GM12878 (cell line): ENCODE measurements around the gene BPI. TPM values are rescaled to one million over a fixed set of nuclear protein-coding genes. Genes with fewer than 3 reads are reported as not detected.

ENCODE experiments used
- ATAC-seq: fragments of 200-7000 bp; cut with Tn5 transposase; 3 replicates; pipeline ENCODE4 v1.9.1; 2020; ENCODE audit warnings: mild to moderate bottlenecking, moderate library complexity
- BruUV-seq: library from RNA; stranded (reverse); fragments of 400-500 nt; replicated peaks from 2 replicates; lab custom pipeline; 2021; lab: Mats Ljungman, UMichigan
- CTCF ChIA-PET: fragments of 300-600 bp; sonication (Branson Sonifier 250); formaldehyde crosslinking; extraction: SDS; loops from one replicate; lab custom pipeline; 2021; ENCODE audit warnings: inconsistent platforms; lab: Yijun Ruan, JAX
- POLR2A ChIA-PET: fragments of 350-600 bp; formaldehyde crosslinking; extraction: SDS; loops from one replicate; lab custom pipeline; 2021; ENCODE audit warnings: inconsistent platforms; lab: Charles Lee
- RAD21 ChIA-PET: fragments of 300-600 bp; sonication (Branson Sonifier 250); formaldehyde crosslinking; loops from one replicate; lab custom pipeline; 2023; ENCODE audit warnings: antibody characterized with exemption; ENCODE audit not compliant: unreplicated experiment; lab: Charles Lee
- SMC1A ChIA-PET: fragments of 300-600 bp; sonication (Branson Sonifier 250); formaldehyde crosslinking; loops from one replicate; lab custom pipeline; 2023; ENCODE audit not compliant: unreplicated experiment, uncharacterized antibody; lab: Charles Lee
- DNase-seq: peaks from one replicate; pipeline ENCODE4 v3.0.0-alpha.2; 2011; ENCODE audit warnings: low read depth, low spot score
- FAIRE-seq: peaks from 3 replicates; lab custom pipeline; 2011; peaks lifted over from hg19 to GRCh38; lab: Jason Lieb, UNC
- H2AFZ ChIP-seq: 2 replicates; pipeline ENCODE4 v1.6.0; 2011; ENCODE audit warnings: low read depth, low read length, control low read depth; ENCODE audit not compliant: control insufficient read depth
- H3K27ac ChIP-seq: 2 replicates; pipeline ENCODE4 v1.5.1; 2011; ENCODE audit warnings: control low read depth; ENCODE audit not compliant: control insufficient read depth, insufficient read depth
- H3K27me3 ChIP-seq, 2 experiments: replicated peaks in 1 of 2; 2 replicates each; pipeline versions ENCODE4 v1.6.0 to v1.6.1; 2011; ENCODE audit warnings: low read length in 1 of 2; ENCODE audit not compliant: control insufficient read depth in 2 of 2, insufficient read depth in 2 of 2
- H3K36me3 ChIP-seq, 2 experiments: 2 replicates each; pipeline ENCODE4 v1.5.1; 2011; ENCODE audit warnings: low read length in 1 of 2; ENCODE audit not compliant: control insufficient read depth in 2 of 2, insufficient read depth in 2 of 2
- H3K4me1 ChIP-seq: 2 replicates; pipeline ENCODE4 v1.6.1; 2011; ENCODE audit warnings: mild to moderate bottlenecking, low read length, moderate library complexity, mixed read lengths; ENCODE audit not compliant: control insufficient read depth, insufficient read depth
- H3K4me2 ChIP-seq: 2 replicates; pipeline ENCODE4 v1.6.0; 2011; ENCODE audit warnings: control low read depth; ENCODE audit not compliant: control insufficient read depth, insufficient read depth
- H3K4me3 ChIP-seq: fragments of 200-600 bp; sonication (generic); 2 replicates; pipeline ENCODE4 v1.5.1; 2016
- H3K79me2 ChIP-seq: 2 replicates; pipeline ENCODE4 v1.6.0; 2011; ENCODE audit warnings: low read length; ENCODE audit not compliant: control insufficient read depth, insufficient read depth
- H3K9ac ChIP-seq: 2 replicates; pipeline ENCODE4 v1.8.0; 2011; ENCODE audit warnings: low read length, control low read depth, mixed read lengths; ENCODE audit not compliant: control insufficient read depth, insufficient read depth
- H3K9me3 ChIP-seq: replicated peaks from 3 replicates; pipeline ENCODE4 v1.5.1; 2011; ENCODE audit warnings: mild to moderate bottlenecking, low read length; ENCODE audit not compliant: control insufficient read depth, insufficient read depth
- H4K20me1 ChIP-seq: 2 replicates; pipeline ENCODE4 v1.6.0; 2011; ENCODE audit not compliant: control insufficient read depth, insufficient read depth
- CEBPB ChIP-seq, 2 experiments: fragments of 150-350 bp in 1 of 2; IDR thresholded peaks; 2 replicates each; pipeline ENCODE4 v1.6.1; 2012 to 2014; ENCODE audit warnings: low read depth in 2 of 2, low read length in 2 of 2, borderline replicate concordance in 1 of 2, inconsistent platforms in 1 of 2
- E2F4 ChIP-seq: IDR thresholded peaks from 2 replicates; pipeline ENCODE4 v1.6.1; 2012; ENCODE audit warnings: low read depth, low read length, improper control_type of control experiment
- JUNB ChIP-seq: IDR thresholded peaks from 2 replicates; pipeline ENCODE4 v1.6.1; 2016; ENCODE audit warnings: antibody characterized with exemption, mild to moderate bottlenecking
- JUND ChIP-seq: IDR thresholded peaks from 2 replicates; pipeline ENCODE4 v1.6.1; 2012; ENCODE audit warnings: low read depth, mild to moderate bottlenecking, low read length, improper control_type of control experiment, moderate library complexity
- RELA ChIP-seq: fragments of 450-650 bp; IDR thresholded peaks from 2 replicates; pipeline ENCODE4 v1.8.0; 2014; ENCODE audit warnings: borderline replicate concordance; ENCODE audit not compliant: partially characterized antibody
- SIN3A ChIP-seq: IDR thresholded peaks from 2 replicates; pipeline ENCODE4 v1.6.1; 2012; ENCODE audit warnings: low read depth, low read length, improper control_type of control experiment
- SMAD1 ChIP-seq: fragments of 450-650 bp; IDR thresholded peaks from 2 replicates; pipeline ENCODE4 v1.6.1; 2018; ENCODE audit warnings: mild to moderate bottlenecking, low read depth; ENCODE audit not compliant: partially characterized antibody
- TARDBP ChIP-seq: IDR thresholded peaks from 2 replicates; pipeline ENCODE4 v1.6.1; 2016; ENCODE audit warnings: borderline replicate concordance
- WGBS: methylation state at CpG from one replicate; pipeline ENCODE4 v1.1.6; 2016; ENCODE audit warnings: low lambda C conversion rate; ENCODE audit not compliant: insufficient replicate concordance, insufficient coverage; ENCODE audit errors: missing lambda C conversion rate; 5-methylcytosine and 5-hydroxymethylcytosine counted together
- in situ Hi-C: fragments of 300-500 bp; cut with MboI; formaldehyde crosslinking; loops from 9 replicates; pipeline ENCODE4 v1.14.3; 2018; ENCODE audit warnings: mixed read lengths
- intact Hi-C: fragments of 100-400 bp; cut with micrococcal nuclease; formaldehyde crosslinking; loops from one replicate; pipeline ENCODE4 v1.14.2; 2022; ENCODE audit not compliant: unreplicated experiment
- polyA plus RNA-seq, 11 experiments: library from polyadenylated mRNA; depleted of rRNA in 4 of 11; unstranded in 6 of 11; stranded (reverse) in 5 of 11; fragments of >200 nt; fragmentation: Nextera tagmentation in 4 of 11; fragmentation: Illumina TruSeq in 1 of 11; extraction: Ambion mirVana in 4 of 11; extraction: Trizol in 1 of 11; gene quantifications; 1 replicate in 1 of 11; 2 replicates in 10 of 11; pipeline versions ENCODE4 v1.2.1 to v1.2.3, GENCODE V29; 2011 to 2016; ENCODE audit warnings: inconsistent platforms in 2 of 11, missing spikeins in 2 of 11, low read depth in 1 of 11
- total RNA-seq, 4 experiments: library from RNA; depleted of rRNA in 3 of 4; stranded (reverse); fragments of >200 nt in 3 of 4; fragmentation: Illumina TruSeq in 1 of 4; extraction: Trizol in 1 of 4; gene quantifications; 2 replicates each; pipeline versions ENCODE4 v1.2.1 to v1.2.3, GENCODE V29; 2013 to 2021
- TF ChIP-seq, protein P1 (sequence below): fragments of 450-650 bp; IDR thresholded peaks from 2 replicates; pipeline ENCODE4 v1.6.1; 2014; ENCODE audit warnings: mild to moderate bottlenecking
- TF ChIP-seq, protein P2 (sequence below): fragments of 450-650 bp; IDR thresholded peaks from 2 replicates; pipeline ENCODE4 v1.6.1; 2018; ENCODE audit warnings: borderline replicate concordance, mild to moderate bottlenecking; ENCODE audit not compliant: partially characterized antibody

Gene BPI
- total and polyA plus RNA-seq, 10 of the 15 experiments (the other 5 are each of a cell fraction or from before 2014, with no cell fraction given): not detected

DNA sequence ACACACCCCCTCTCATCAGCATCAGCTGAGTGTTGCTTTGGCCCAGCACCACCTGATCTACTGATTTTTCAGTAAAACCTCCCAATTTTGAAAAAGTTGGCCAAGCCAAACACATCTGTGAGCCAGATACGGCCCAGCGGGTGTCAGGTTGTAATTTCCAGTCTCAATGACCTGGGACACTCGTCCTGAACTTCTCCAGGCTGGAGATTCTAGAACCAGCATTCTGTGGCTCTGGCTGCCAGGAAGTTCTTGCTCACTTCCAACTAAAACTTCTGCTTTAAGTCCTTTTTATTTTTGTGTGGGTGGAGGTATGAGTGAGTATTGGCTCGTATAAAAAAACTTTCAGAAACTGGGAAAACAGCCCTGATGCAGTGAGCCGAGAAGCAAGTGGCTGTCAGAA, 48.6 kb upstream of the BPI start:
- SMC1A ChIA-PET: interaction anchor here (1.1 kb wide), 1 partner anchor 10 kb away, joined by 3 read pairs; no protein-coding TSS in a partner anchor

DNA sequence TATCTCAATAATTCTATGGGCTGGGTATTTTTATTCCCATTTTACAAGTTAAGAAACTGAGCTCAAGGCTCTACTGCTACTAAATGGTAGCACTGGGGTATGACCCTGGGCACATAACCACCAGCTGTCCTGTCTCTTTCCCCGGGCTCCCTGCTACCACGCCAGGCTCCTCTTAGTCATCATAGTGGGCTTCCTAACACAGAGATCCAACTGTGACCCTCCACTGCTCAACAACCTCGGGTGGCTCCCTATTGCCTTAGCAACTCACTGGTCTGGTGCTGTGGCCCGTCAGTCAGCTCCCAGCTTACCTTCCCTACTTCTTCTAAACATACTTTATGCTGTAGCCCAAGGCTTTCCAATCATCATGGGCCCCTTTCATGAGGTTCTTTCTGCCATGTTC, 47.9 kb upstream of the BPI start:
- Histone ChIP-seq H3K36me3 (no peaks in the 10 kb centered on the region), H2AFZ (no peak overlapping the region), H4K20me1 (no peaks in the 10 kb centered on the region), H3K4me2 (no peak overlapping the region), H3K9me3 (no peaks in the 10 kb centered on the region), H3K27ac (no peak overlapping the region), H3K4me3 (no peak overlapping the region), H3K79me2 (no peaks in the 10 kb centered on the region), H3K4me1 (no peaks in the 10 kb centered on the region), H3K27me3 (peaks cover 5 to 8% of the 10 kb centered on the region in 2 experiments; a peak in 2 of 4 replicates), H3K9ac (no peak overlapping the region)
- SMC1A ChIA-PET: interaction anchor here (1.1 kb wide), 1 partner anchor 9 kb away, joined by 3 read pairs; no protein-coding TSS in a partner anchor
- intact Hi-C loops (no loop called here), in situ Hi-C loops (no loop called here)
- DNase-seq: no peak
- TF ChIP-seq SIN3A: no peak
- TF ChIP-seq, protein P1, sequence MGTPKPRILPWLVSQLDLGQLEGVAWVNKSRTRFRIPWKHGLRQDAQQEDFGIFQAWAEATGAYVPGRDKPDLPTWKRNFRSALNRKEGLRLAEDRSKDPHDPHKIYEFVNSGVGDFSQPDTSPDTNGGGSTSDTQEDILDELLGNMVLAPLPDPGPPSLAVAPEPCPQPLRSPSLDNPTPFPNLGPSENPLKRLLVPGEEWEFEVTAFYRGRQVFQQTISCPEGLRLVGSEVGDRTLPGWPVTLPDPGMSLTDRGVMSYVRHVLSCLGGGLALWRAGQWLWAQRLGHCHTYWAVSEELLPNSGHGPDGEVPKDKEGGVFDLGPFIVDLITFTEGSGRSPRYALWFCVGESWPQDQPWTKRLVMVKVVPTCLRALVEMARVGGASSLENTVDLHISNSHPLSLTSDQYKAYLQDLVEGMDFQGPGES: no peak
- no peak for TF ChIP-seq E2F4
- no peak for TF ChIP-seq TARDBP
- TF ChIP-seq JUND: no peak
- TF ChIP-seq CEBPB (IDR thresholded peaks at IDR 0.05; ENCODE audit: borderline replicate concordance in 1 of 2, low read depth in 2 of 2, low read length in 2 of 2): no peak
- POLR2A ChIA-PET: no interaction called here
- no TSS peak for BruUV-seq
- no peak for FAIRE-seq
- no peak for ATAC-seq
- RAD21 ChIA-PET: no interaction called here
- WGBS: 8% methylated on average over 4 of the region's 4 CpGs
- CTCF ChIA-PET: no interaction called here

More for the DNA sequence above, 48.6 kb upstream of the BPI start:
- POLR2A ChIA-PET: no interaction called here
- RAD21 ChIA-PET: no interaction called here
- WGBS: 42% methylated on average over 5 of the region's 5 CpGs
- intact Hi-C loops: no loop called here
- ATAC-seq (no peak), DNase-seq (no peak), FAIRE-seq (no peak)
- Histone ChIP-seq H3K4me1 (no peaks in the 10 kb centered on the region), H3K27me3 (peaks cover 5 to 6% of the 10 kb centered on the region in 2 experiments; a peak in 2 of 4 replicates), H3K27ac (no peak overlapping the region), H3K9ac (no peak overlapping the region), H3K79me2 (no peaks in the 10 kb centered on the region), H3K9me3 (no peaks in the 10 kb centered on the region), H2AFZ (no peak overlapping the region), H3K36me3 (no peaks in the 10 kb centered on the region), H4K20me1 (no peaks in the 10 kb centered on the region), H3K4me2 (no peak overlapping the region), H3K4me3 (no peak overlapping the region)
- CTCF ChIA-PET: interaction anchor here (0.9 kb wide), 1 partner anchor 21 kb away, joined by 3 read pairs; no protein-coding TSS in a partner anchor
- no TSS peak for BruUV-seq
- in situ Hi-C loops: no loop called here
- TF ChIP-seq JUNB (no peak), RELA (no peak), SMAD1 (no peak)
- TF ChIP-seq, protein P2, sequence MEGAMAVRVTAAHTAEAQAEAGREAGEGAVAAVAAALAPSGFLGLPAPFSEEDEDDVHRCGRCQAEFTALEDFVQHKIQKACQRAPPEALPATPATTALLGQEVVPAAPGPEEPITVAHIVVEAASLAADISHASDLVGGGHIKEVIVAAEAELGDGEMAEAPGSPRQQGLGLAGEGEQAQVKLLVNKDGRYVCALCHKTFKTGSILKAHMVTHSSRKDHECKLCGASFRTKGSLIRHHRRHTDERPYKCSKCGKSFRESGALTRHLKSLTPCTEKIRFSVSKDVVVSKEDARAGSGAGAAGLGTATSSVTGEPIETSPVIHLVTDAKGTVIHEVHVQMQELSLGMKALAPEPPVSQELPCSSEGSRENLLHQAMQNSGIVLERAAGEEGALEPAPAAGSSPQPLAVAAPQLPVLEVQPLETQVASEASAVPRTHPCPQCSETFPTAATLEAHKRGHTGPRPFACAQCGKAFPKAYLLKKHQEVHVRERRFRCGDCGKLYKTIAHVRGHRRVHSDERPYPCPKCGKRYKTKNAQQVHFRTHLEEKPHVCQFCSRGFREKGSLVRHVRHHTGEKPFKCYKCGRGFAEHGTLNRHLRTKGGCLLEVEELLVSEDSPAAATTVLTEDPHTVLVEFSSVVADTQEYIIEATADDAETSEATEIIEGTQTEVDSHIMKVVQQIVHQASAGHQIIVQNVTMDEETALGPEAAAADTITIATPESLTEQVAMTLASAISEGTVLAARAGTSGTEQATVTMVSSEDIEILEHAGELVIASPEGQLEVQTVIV: no peak
